Activated CD8-positive, alpha-beta memory T cell treated with anti-CD3 and anti-CD28 coated beads for 48 hours (primary cell): ENCODE data around the gene LIN7A.

Experiments used
- DNase-seq, 3 experiments: peaks; one replicate each; pipeline ENCODE4 v3.0.0-alpha.2; 2020; ENCODE audit warnings: low read depth in 2 of 3, low spot score in 2 of 3

Gene LIN7A, protein sequence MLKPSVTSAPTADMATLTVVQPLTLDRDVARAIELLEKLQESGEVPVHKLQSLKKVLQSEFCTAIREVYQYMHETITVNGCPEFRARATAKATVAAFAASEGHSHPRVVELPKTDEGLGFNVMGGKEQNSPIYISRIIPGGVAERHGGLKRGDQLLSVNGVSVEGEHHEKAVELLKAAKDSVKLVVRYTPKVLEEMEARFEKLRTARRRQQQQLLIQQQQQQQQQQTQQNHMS

DNA sequence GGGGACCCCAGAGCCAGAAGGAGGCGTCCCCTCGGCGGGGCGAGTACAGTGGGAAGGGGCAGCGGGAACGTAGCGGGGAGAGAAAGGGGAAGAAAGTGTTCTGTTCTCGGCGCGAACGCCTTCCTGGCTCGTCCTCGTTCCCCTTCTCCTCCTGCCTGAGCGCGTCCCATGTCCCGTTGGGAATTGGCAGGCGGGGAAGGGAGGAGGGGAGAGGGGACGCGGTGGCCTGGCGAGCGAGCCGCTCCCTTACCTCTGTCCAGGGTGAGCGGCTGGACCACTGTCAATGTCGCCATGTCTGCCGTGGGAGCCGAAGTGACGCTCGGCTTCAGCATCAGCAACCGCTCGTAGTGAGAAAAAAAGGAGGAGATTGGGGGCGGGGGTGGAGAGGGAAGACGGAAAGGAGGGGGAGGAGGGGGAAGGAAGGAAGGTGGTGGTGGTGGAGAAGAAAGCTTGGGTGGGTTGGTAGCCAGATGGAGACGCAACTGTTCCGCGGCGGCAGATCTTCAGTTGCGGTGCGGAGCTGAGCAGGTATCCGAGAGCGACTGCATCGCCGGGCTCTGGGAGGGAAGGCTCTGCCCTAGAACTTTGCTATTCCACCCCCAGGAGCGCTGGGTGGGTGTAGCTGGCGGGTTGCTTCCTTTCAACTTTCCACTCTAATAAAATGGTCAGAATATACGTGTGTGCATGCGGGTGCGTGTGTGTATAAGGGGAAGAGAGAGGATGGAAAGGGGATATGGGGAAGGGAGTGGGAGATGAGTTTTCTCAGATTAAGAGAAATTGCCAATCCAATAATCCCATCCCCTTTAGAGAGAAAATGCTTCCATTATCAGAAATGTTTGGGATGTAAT lies at the start of gene LIN7A:
Gene LIN7A, minus strand, starts transcription at position 544 of the 848 bp plus-strand sequence. Its CDS starts 212 bp downstream, at position 332.
- no peak for DNase-seq

DNA sequence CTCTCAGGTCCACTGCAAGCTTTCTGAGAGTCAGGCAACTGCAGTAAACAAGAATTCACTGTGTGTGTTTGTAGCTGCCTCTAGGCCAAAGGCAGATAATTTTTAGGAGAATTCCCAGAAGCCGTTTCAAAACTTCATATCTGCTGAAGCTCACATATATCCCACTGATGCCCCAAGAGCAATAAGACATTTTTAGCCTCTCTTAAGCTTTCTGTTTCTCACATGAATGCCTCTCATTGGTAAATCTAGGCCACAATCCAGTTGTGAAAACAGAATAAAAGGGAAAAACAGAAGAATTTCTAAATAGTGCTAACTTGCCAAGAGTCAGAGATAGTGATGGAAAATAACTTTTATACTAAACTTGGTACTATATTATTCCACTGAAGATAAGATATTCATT lies 48.5 kb upstream of the LIN7A start:
- DNase-seq, result no peak

- no peak for DNase-seq
Observed at GRCh38 chr12:80979816-80980215, 42.1 kb upstream of the LIN7A start.

DNA sequence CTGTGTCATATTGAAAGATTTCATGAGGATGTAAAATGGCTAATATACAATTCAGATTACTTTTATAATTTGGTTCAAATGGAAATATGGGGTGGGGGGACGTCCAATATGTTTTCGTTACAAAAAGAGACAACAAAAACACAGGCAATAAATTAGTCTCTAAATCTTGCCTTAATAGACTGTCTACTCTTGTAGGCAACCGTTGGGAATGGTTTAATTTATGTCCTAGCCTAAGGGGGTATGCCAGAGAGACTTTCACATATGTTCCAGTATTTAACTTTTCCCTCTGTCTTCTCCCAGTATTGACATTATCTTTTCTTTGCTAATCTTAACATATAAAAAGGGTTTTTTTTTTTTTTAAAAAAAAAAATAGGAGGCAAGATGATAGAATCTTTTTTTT lies 41.5 kb upstream of the LIN7A start:
- no peak for DNase-seq

- no peak for DNase-seq
Observed at GRCh38 chr12:80977346-80977745, 39.6 kb upstream of the LIN7A start.

DNA sequence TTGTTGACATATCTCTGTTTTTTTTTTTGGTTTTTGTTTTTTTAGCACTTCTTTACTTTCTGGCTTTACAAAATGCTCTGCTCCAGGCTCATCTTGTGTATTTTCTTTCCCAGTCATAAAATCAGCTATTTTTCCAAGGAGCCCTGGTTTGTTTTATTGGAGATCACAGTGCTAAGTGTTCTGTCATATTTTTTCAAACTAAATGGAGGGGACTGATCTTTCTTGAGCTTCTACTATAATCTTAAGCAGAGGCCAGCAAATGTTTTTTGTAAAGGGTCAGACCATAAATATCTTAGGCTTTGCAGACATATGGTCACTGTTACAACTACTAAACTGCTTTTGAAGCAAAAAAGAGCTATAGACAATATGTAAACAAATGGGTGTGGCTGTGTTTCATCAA lies 30.6 kb upstream of the LIN7A start:
- DNase-seq, result no peak

DNA sequence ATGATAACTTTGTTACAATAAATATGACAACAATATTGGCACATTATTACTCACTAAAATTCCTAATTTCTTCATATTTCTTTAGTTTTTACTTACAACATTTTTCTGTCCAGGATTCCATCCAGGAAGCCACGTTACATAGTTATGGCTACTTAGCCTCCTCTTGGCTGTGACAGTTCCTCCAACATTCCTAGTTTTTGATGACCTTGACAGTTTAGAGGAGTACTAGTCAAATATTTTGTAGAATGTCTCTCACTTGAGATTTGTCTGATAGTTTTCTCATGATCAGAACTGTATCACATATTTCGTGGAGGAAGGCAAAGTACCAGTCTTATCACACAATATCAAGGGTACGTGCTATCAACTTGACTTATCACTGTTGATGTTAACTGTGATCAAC lies 29.8 kb upstream of the LIN7A start:
- no peak for DNase-seq

DNA sequence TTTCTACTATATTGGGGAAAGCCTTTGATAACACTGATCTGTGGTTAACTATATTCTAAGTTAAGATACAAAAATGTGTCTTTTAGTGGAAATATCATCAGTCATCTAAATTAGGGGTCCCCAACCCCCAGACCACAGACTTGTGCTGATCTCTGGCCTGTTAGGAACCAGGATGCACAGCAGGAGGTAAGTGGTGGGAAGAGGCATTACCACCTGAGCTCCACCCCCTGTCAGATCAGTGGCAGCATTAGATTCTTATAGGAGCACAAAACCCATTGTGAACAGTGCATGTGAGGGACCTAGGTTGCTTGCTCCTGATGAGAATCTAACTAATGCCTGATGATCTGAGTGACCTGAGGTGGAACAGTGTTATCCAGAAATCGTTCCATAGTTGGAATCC lies 28.3 kb upstream of the LIN7A start:
- no peak for DNase-seq

GRCh38 chr12:80958162-80958561 lies 20.4 kb upstream of the LIN7A start:
- DNase-seq, result no peak

DNA sequence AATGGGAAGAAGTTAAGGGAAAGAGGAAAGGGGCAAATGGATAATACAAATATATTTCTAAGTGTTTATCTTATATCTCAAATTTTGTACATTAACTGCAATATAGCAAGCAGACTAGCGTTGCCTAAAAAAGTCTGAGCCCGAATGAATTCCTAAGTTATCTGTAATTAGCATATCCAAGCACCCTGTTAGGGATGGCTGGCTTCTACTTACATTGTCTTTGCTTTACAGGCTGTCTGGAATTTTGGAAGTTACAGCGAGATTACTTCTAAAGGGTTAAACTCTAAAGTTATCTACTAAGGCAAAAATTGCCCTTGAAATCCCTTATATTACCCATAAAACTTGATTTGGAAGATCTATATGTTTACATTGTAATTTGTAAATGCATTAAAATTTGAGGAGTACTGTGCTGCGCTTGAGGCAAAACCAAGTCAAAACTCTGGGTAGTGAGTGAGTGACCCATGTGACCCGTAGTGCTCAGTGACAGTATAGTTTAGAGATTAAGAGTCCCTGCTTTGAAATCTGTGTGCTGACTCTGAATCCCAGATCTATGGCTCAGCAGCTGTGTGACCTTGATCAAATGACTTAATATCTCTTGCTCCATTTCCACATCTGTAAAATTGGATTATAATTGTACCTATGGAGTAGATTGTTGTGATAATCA lies 17.3 kb upstream of the LIN7A start:
- no peak for DNase-seq

- DNase-seq, result no peak
Observed at GRCh38 chr12:80952443-80952842, 14.7 kb upstream of the LIN7A start.

DNA sequence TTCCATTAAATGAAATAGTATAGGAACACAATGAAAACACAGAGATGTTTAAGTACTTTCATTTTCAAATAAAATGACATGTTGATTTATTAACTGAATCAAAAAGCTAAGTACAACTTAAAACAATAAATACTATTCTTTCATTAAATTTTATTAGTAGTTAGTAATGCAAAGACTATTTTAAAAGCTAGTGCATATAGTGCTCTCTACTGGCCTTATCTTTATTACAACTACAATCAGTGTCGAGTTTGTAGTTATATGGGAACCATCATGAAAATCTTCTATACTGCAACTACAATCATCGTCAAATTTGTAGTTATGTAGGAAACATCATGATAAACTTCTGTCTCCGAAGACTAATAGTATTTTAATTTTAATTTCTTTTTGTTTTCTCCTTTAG lies 8.9 kb upstream of the LIN7A start:
- DNase-seq, result no peak

DNA sequence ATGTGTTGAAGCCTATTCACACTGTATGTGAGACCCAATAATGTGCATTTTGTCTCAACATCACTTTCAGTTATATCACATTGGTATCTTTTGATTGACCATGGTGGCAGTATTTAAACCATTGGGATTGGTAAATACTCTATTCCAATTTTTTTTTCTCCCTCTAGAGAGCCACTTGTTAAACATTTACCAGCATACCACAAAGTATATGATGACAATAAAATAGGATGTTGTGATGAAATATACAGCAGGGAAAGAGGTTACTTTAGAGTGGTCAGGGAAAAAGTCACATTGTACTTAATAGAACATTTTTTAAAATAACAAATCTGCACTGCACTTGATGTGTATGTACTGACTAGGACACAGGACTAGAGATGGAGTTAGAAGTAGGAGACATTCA lies 5.6 kb upstream of the LIN7A start:
- no peak for DNase-seq

DNA sequence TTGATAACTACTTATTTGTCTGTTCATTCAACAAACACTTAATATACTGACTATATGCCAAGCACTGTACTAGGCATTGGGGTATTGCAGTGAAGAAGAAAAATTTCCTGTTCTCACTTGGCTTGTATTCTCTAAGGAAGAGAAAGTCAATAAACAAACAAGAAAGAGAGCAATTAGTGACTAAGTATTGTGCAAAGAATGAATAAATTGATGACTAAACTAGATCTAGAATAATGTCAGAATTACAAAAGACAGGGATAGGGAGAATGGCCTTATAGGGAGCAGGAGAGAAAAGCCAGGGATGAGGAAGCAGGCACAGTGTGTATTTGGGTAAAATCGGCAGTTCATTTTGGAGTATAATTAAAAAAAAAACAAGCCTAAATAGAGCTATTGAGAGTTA lies 4.2 kb upstream of the LIN7A start:
- no peak for DNase-seq

DNA sequence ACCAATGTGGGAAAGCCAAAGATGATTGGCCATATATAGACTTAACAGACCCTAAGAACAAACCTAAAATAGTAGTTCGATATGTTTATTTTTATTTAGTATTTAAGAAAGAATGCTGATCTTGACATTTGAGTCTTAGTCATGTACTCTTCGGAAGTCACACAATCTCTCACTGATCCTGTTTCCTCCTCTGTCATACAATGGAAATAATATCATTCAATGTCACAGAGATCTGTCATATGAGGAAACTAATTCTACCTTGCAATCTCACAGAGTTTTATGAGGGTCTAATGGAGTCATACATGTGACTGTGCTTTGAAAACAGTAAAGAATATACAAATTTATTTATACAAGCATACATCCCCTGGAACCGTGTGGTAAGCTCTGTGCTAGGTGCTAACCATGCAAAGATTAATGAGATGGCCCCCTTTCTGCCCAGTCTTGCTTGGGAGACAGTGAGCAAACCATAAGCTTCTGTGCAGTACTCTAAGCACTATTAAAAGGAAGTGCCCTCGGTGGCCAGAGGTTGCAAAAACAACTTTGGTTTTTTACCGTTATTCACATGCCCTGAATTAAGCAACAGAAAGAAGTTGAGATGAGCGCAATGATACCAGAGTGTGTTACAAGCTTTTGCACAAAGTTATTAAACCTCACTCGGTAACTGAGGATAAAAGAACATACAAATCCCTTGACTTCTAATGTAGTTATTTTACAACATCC lies 1.7 kb upstream of the LIN7A start:
- DNase-seq, result no peak

- no peak for DNase-seq
Observed at GRCh38 chr12:80938397-80938796, 663 bp upstream of the LIN7A start.

- DNase-seq, result no peak
Observed at GRCh38 chr12:80936642-80937390, 918 bp downstream of the LIN7A start.

DNA sequence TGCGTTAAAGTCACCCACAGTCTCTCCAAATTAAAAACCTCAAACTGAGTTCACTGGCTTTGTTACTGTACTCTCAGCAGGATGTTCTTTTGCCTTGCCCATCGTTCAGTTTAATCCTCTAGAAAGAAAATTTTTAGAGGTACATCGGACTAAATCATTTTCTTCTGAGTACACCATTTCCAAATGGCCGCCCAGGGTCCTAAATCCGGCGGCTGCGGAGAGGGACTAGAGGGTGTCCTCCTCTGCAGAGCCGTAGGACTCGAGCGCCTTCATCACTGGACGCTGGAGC lies 1.4 kb downstream of the LIN7A start:
- DNase-seq, result no peak

- no peak for DNase-seq
Observed at GRCh38 chr12:80935111-80935510, 2.6 kb downstream of the LIN7A start.

DNA sequence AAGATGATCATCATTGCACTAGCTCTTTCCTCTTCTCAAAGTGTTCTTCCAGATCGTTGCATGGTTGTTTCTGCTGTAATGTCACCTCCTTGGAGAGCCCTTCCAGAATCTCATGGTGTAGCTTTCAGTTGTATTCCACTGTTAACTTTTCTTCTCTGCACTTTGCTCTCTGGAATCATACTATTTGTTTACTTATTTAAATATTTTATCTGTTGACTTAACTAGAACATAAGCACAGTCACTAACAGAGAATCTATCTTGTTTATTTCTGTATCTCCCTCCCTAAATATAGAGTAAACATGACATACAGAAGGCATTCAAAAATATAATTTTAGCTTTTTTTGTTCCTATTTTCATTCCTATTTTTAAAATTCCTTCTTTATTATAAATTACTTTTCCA lies 11.8 kb downstream of the LIN7A start:
- no peak for DNase-seq

DNA sequence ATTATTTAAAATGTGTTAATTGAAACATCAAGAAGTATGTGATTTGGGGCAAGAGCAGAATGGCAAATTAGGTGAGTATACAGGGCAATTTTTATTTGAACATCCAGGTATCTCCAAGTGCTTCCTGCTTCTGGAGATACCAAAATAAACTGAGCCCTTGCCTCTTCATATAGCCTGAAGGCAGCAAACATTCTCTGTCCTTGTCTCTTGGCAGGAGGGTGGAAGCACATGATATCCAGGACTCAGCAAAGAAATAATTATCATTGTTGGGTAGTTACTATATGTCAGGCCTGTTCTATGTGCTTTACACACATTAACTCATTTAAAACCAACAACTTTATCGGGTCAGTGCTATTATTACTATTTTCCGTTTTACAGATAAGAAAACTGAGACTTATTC lies 12.5 kb downstream of the LIN7A start:
- no peak for DNase-seq
